ENCODE data around the gene PNMT.

DNA sequence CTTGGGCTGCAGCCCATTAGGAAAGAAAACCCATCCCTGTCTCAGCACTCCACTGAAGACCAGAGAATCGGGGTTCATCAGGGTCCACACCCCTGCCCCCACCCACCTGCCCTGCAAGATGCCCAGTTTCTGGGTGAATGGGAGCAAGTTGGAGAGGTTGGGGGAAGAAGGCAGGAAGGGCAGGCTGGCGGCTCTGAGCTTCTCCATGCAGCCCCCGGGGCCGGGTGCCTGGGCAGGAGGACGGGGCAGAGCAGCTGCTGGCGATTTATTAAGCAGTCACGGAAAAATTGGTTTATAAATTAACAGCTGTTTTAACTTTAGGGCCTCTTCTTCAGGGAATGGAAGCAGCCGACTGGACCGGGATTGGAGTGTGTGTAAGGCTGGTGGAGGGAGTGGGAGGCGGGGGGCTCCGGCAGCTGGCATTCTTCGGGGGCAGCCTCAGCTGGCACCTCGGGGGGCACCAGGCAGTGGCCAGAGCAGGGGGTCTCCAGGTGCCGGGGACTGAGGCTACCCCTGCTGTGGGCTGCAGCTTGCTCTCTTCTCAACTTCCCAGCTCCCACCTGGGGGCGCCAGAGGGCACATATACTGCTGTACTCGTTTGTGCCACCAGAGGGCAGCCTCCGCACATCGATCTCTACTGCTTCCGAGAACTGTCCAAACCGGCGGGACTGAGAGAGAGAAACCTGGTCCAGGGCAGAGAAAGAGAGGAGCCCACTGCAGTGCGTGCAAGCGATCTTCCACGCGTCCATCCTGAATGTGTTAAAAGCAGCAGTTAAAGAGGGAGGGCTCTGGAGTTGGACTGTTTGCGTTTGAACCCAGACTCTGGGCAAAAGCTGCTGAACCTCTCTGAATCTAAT lies 46.5 kb upstream of the PNMT start:
- TF ChIP-seq SUZ12 (IDR thresholded peaks at IDR 0.05) = no peak
- TF ChIP-seq, protein P1, sequence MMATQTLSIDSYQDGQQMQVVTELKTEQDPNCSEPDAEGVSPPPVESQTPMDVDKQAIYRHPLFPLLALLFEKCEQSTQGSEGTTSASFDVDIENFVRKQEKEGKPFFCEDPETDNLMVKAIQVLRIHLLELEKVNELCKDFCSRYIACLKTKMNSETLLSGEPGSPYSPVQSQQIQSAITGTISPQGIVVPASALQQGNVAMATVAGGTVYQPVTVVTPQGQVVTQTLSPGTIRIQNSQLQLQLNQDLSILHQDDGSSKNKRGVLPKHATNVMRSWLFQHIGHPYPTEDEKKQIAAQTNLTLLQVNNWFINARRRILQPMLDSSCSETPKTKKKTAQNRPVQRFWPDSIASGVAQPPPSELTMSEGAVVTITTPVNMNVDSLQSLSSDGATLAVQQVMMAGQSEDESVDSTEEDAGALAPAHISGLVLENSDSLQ (IDR thresholded peaks at IDR 0.05) = no peak
- TF ChIP-seq BHLHE40 (IDR thresholded peaks at IDR 0.05; ENCODE audit: borderline replicate concordance) = no peak
- TF ChIP-seq ELF4 (IDR thresholded peaks at IDR 0.05) = no peak
- TF ChIP-seq FOXM1 (IDR thresholded peaks at IDR 0.05; ENCODE audit: borderline replicate concordance) = no peak
- no peak for TF ChIP-seq SP1 (IDR thresholded peaks at IDR 0.05)
- no peak for TF ChIP-seq NFRKB (IDR thresholded peaks at IDR 0.05)
- no peak for TF ChIP-seq TARDBP (IDR thresholded peaks at IDR 0.05)
- no peak for TF ChIP-seq FOXA1 (IDR thresholded peaks at IDR 0.05)
- TF ChIP-seq L3MBTL2 (conservative IDR thresholded peaks at IDR 0.05) = no peak
